GM21381 (cell line): ENCODE data around the gene TPMT.
"Not testable (repeated sequence)": the region's sequence is repeated elsewhere in the genome, so short reads cannot be mapped to it uniquely, and the experiment has no call there.

ENCODE experiments used
- ATAC-seq: cut with Tn5 transposase; IDR thresholded peaks from one replicate; pipeline ENCODE4 v1.9.1; 2021; ENCODE audit warnings: mild to moderate bottlenecking, moderate library complexity; ENCODE audit not compliant: unreplicated experiment

Gene TPMT

GRCh38 chr6:18155864-18156421 is 1.1 kb upstream of the TPMT start:
- ATAC-seq: peak; percentile 38

- peak; percentile 84 for ATAC-seq
Observed at GRCh38 chr6:18155150-18155863, 430 bp upstream of the TPMT start, which contains the start of gene KDM1B. KDM1B (plus strand) TSS chr6:18155422; CDS start chr6:18159896, 4,474 bp downstream.

GRCh38 chr6:18153311-18153703 is 1.6 kb downstream of the TPMT start:
- ATAC-seq: no peak

- no peak for ATAC-seq
Observed at GRCh38 chr6:18151801-18152200, 3.1 kb downstream of the TPMT start.

GRCh38 chr6:18151391-18151790 is 3.5 kb downstream of the TPMT start:
- not testable (repeated sequence) for ATAC-seq

- no peak for ATAC-seq
Observed at GRCh38 chr6:18148304-18149025, 6.4 kb downstream of the TPMT start.

- ATAC-seq: no peak
Observed at GRCh38 chr6:18147616-18148015, 7.3 kb downstream of the TPMT start.

GRCh38 chr6:18147160-18147559 is 7.7 kb downstream of the TPMT start:
- ATAC-seq: no peak

- no peak for ATAC-seq
Observed at GRCh38 chr6:18142591-18142861, 12.4 kb downstream of the TPMT start.

- no peak for ATAC-seq
Observed at GRCh38 chr6:18141805-18142590, 12.9 kb downstream of the TPMT start.

GRCh38 chr6:18139935-18140621 is 14.8 kb downstream of the TPMT start:
- ATAC-seq: no peak

GRCh38 chr6:18138906-18139305 is 16.0 kb downstream of the TPMT start:
- no peak for ATAC-seq

- ATAC-seq: no peak
Observed at GRCh38 chr6:18136260-18136659, 18.6 kb downstream of the TPMT start.

GRCh38 chr6:18135171-18135570 is 19.7 kb downstream of the TPMT start:
- ATAC-seq: no peak

GRCh38 chr6:18132346-18132745 is 22.5 kb downstream of the TPMT start:
- no peak for ATAC-seq

GRCh38 chr6:18126121-18126520 is 28.8 kb downstream of the TPMT start:
- ATAC-seq: no peak

- ATAC-seq: peak; percentile 99
Observed at GRCh38 chr6:18122128-18123093, 32.5 kb downstream of the TPMT start, which contains the start of gene NHLRC1. NHLRC1 (minus strand) TSS chr6:18122677; CDS start chr6:18122606, 71 bp downstream.

GRCh38 chr6:18121580-18122127 is 33.2 kb downstream of the TPMT start:
- ATAC-seq: no peak

GRCh38 chr6:18119236-18119635 is 35.6 kb downstream of the TPMT start:
- no peak for ATAC-seq
